Stimulated activated naive CD8-positive, alpha-beta T cell treated with anti-CD3 and anti-CD28 coated beads, Interleukin-15, Interleukin-2, amounts not matched to agents 100 U/mL and 50 U/mL, for 24 hours (primary cell): ENCODE measurements around the gene PERM1.

ENCODE experiments used
- ATAC-seq: fragments of 150-1000 bp; cut with Tn5 transposase; one replicate; pipeline ENCODE4 v1.10.0; 2021
- DNase-seq: peaks from one replicate; pipeline ENCODE4 v3.0.0; 2021

The PERM1 gene

DNA sequence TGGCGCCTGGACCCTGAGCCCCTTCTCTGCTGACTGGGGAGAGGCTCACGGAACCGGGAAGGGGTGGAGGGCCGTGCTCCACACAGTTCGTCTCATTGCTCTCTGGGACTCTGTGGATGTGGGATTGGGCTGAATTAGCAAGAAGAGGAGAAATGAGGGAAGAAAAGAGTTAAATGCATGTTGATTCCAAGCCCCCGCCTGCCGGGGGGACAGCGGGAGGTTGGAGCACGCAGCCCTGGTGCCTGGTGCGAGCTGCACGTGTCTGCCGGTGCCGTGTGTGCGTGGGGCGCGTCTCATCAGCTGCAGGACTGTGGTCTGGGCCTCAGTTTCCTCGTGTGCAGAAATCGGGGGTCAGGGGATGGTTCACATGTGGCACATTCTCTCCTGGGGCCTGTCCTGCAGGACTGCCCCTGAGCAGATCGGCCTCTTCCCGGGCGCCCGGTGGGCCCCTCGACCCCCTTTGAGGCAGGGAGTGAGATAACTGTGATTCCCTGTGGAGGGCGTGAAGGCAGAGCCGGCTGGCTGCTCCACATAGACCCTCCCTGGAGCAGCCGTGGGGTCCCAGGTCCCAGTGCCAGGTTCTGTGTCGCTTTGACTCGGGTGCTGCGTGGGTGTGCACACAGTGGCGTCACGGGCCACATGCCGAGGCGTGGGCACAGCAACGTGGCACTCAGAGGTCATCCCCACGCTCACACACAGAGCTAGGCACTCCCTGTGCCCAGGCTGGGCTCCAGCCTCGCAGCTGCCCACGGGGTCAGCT is 46.7 kb downstream of the PERM1 start:
- DNase-seq (no peak), ATAC-seq (no peak)

DNA sequence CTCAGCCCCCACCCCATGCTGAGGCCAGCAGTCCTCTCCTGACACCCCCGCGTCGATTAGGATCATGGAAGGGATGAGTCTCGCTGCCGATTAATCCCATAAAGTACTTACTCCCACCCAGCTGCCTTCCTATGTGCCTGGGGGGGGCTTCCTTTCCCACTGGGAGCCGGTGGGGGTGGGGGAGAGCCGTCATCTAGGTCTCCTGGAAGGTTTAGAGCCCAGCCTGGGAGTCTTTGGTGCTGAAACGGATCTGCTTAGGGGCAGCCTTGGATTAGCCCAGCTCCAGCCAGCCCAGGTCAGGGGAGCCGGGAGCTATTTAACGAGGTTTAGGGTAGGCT is 48.3 kb downstream of the PERM1 start:
- no peak for ATAC-seq
- DNase-seq = no peak

DNA sequence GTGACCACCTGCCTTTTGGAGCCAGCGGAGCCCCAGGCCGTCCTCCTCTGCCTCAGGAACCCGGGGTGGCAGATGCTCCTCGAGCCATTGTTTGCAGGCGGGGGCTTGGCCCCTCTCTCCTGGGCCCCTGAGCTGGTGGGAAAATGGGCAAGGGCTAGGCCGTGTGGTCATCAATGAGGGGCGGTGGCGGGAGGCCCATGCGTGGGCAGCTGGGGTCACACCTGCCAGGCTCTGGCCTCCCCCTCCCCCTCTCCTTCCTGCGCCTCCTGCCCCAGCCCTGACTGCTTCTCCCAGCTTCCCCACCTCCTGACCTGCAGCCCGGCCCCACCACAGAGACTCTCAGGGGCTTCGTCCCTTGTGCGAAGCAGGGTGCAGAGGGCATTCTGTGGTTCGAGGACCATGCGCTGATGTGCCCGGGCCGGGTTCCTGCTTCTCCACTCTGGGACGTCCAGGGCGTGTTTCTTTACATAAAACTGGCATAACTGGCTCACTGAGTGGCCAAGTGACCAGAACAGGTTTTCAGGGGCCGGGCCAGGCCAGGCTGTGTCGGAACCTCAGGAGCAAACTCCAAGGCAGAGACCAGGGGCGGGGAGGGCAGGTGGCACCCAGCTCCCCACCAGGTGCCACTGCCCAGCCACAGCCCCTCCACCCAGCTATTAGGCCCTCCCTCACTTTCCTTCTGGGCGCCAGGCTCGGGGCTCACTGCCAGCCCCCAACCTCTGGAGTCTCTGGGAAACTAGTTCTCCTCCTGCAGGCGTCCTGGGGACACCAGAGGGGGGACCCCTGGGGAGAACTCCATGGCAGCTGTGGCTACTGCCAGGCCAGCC is 48.9 kb downstream of the PERM1 start:
- ATAC-seq (no peak), DNase-seq (no peak)

DNA sequence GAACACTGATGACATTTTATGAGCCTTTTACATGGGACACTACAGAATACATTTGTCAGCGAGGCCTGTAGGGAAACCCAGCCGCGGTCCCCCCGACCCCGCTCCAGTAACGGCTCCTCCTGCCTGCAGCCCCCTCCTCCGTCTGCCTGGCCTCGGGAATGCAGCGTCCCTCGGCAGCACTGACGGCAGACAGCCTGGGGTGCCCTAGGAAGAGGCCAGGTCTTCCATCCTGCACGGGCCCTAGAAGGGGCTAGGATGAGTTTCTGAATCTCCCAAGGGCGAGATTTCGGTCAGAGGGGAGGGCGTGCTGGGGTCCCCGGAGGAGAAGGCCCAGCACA is 49.8 kb downstream of the PERM1 start:
- DNase-seq = no peak
- no peak for ATAC-seq

DNA sequence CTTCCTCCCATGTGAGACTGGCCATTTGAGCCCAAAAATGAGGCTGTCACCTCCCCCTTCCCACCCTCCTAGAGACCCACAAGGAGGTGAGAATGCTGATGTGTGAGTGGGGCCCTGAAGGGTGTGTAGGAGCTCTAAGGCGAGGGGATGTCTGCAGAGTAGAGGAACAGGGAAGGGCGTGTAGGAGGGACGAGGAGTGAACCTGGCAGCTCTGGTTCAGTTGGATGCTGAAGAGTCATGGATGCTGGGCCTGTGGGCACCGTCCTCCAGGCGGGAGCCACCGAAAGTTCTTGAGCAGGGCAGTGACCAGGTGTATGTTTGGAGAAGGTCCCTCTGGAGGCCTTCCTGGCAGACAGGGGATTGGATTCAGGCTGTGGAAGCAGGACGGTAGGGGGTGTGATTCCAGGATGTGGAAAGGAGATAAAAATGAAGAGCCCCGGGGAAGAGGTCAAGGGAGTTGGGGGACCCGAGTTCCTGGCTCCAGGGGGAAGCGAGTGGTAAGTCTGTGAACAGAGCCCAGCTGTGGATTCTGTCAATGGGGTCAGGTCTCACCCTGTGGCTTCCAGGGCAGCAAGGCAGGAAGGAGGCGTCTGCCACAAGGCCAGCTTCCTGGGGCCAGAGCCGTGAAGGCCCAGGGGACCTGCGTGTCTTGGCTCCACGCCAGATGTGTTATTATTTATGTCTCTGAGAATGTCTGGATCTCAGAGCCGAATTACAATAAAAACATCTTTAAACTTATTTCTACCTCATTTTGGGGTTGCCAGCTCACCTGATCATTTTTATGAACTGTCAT is 50.3 kb downstream of the PERM1 start:
- DNase-seq = no peak

DNA sequence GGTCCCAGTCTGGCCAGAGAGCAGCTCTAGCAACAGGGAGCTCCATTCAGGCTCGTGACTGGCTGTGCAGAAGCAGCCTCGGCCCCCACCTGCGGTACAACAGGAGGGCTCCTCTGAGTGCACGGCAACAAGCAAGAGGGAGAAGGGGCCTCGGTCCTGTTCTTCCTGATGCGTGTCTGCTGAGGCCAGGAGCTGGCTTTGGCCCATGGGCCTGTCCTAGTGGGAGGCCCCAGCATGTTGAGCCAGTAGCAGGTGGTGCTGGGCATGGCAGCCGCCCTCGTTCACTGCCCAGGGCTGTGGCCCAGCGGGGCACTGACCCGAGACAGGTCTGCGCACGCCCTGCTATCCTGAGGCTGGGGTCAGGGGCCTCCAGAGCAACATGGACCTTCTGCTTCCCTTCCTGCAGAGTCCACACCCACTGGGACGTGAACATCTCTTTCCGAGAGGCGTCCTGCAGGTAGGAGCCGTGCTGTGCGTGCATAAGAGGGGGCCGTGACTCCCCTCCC is 51.2 kb downstream of the PERM1 start:
- no peak for ATAC-seq
- no peak for DNase-seq

More for the DNA sequence above, 50.3 kb downstream of the PERM1 start:
- ATAC-seq = no peak

DNA sequence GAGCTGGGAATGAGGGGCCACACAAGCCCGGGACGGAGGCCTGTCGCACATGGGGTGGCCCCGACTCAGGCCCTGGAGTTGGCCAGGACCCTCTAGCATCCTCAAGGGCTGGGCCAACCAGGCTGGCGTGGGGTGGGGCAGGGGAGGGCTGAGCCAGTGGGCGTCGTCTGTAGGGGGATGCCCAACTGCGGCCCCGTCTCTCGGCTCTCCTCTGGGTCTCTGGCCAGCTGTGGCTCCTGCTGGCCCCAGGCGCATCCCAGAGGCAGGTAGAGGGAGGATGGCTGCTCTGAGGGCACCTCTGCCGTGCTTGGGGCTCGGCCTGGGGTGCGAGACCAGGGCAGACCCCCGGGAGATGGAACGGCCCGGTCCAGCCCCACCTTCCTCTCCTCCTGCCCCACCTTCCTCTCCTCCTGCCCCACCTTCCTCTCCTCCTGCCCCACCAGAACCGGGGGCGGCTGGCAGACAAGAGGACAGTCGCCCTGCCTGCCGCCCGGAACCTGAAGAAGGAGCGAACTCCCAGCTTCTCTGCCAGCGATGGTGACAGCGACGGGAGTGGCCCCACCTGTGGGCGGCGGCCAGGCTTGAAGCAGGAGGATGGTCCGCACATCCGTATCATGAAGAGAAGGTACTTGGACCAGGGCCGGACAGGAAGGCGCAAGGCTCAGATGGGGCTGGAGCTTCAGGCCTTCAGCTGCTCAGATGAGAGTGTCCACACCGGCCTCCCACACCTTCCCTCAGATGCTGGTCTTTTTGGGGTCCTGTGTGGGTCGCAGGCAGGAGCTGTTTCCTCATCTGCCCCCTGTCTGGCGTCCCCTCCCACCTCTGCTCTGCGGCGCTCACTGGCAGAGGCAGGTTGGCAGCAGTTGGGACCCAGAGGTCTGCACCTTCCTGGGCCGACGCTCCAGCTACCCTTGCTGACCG is 51.9 kb downstream of the PERM1 start:
- DNase-seq (no peak), ATAC-seq (no peak)

DNA sequence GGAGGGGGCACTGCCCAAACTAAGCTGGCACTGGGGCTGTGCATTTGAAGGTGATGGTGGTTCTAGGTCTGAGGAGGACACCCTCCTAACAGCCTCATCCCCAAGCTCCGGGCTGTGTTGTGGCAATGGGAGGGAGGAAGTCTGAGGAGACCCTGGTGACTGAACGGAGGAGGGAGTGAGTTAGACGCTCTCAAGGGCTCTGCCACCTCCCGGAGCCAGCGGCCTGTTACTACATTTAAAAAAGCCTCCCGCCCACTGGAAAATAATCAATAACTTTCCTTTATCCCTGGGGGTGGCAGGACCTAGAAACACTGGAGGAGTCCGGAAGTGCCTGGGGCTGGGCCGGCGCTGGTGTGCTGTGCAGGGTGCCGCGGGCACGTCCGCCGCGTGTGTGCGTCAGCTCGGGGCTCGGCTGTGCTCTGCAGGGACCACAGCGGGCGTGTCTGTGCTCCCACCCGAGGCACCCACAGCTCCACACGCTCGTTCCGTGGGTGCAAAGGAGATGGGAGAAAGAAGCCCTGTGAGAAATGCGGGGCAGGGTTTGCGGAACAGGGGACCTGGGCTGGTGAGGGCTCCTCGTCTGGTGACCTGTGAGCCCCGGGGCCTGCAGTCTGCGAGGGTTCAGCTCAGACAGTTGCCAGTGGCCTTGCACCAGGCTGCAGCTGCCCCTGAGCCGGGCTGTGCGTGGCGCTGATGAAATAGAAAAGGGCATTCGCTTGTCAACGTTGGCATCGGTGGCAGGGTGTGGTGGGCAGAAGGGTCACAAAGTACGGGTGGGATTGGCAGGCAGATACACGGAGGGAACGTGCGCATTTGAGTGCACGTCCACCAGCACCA is 52.9 kb downstream of the PERM1 start:
- no peak for DNase-seq
- ATAC-seq = no peak

DNA sequence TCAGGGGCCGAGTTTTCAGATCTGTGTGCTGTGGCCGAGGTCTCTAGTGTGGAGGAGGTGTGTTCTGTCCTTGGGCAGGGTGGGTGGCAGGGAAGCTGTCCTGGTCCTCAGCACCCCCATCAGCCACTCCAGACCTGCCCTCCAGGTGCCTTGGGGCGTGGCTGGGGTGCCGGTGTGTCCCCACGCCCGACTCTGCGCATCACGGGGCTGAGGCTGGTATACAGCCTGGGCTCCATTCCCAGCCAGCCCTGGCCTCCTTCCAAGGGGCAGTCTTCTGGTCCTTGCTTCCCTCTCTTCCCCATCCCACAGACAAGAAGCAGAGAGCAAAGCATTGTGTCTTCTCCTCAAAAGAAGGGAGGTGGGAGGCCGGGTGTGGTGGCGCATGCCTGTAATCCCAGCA is 54.1 kb downstream of the PERM1 start:
- no peak for DNase-seq
- ATAC-seq = no peak

DNA sequence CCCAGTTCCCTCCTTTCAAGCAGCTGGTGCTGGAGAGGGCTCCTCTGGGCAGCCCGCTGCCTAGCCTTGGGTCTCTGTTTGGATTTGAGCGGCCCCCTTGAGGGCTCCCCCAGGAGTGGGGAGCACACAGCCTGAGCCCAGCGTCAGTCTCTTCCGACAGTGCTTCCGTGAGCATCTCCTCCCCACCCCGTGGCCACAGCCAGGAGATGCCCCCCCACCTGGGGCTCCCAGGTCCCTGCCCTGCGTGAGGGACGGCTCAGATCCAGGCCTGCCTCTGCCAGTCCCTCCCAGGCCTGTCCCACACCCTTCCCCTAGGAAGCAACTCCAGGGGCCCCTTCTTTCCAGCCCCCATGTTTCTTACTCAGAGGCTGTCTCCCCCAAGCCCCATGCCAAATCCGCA is 54.7 kb downstream of the PERM1 start:
- ATAC-seq (no peak), DNase-seq (no peak)

DNA sequence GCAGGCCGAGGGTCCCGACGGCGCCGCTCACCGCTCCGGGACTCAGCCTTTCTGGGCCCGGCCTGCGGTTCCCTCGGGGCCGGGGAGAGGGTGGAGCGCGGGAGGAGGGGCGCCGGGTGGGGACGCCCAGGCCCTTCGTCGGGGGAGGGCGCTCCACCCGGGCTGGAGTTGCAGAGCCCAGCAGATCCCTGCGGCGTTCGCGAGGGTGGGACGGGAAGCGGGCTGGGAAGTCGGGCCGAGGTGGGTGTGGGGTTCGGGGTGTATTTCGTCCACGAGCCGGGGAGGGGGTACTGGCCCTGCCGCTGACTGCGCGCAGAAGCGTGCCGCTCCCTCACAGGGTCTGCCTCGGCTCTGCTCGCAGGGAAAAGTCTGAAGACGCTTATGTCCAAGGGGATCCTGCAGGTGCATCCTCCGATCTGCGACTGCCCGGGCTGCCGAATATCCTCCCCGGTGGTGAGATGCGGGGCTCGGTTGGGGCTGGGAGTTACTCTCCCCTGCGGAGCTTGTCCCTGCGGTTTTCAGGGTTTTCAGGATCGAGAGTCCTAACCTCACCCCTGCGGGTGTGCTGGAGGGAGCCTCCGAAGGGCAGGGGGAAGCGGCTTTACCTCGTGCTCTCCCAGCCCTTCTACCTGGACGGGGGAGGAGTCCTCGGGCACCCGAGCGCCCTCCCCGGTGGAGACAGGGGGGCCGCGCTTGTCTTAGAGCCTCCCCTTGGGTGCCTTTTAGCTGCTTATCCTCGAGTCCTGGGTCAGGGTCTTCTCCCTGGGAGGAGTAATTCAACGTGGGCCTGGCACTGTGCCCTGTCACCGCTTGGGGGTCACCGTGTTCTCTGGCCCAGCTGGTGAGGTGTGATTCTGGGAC is 56.1 kb downstream of the PERM1 start:
- no peak for DNase-seq
- no peak for ATAC-seq
